GM21423 (cell line): ENCODE results near the gene ZFYVE28.

Experiments
- ATAC-seq: cut with Tn5 transposase; IDR thresholded peaks from one replicate; pipeline ENCODE4 v1.9.1; 2021; ENCODE audit warnings: mild to moderate bottlenecking, moderate library complexity; ENCODE audit not compliant: unreplicated experiment

Gene ZFYVE28

DNA sequence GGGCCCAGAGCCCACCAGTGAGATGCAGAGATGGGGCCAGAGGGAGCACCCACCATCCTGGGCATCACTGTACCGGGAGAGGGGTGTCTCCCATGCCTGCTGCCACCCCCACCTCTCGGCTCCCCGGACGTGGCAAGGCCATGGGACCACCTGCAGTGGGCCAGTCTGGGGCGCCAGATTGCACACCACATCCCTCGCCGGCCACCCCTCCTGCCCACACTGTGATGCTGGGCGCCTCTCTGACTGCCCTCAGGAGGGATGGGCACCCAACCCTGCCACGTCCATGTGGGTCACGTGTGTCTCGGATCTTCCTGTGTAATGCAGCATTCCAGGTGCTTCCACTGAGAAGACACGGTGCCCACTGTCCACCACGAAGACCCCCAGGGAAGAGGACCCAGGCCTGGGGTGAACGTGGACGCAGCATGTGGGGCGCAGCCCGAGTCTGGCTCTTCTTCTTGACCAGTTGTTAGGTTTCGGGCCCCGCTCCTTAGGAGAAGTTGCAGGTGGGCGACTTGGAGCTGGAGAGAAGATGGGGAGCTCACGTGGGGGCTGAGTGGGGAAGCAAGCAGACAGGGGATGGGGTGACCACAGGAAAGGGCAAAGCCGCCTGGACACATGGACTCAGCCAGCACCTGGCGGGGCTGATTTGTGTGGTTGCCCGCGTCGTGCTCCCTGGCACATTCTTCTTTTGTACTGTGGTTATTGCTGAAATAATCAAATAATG, 47.7 kb downstream of the ZFYVE28 start:
- no peak for ATAC-seq

- ATAC-seq: no peak
These were observed 49.6 kb downstream of the ZFYVE28 start for GRCh38 chr4:2368746-2369437.

DNA sequence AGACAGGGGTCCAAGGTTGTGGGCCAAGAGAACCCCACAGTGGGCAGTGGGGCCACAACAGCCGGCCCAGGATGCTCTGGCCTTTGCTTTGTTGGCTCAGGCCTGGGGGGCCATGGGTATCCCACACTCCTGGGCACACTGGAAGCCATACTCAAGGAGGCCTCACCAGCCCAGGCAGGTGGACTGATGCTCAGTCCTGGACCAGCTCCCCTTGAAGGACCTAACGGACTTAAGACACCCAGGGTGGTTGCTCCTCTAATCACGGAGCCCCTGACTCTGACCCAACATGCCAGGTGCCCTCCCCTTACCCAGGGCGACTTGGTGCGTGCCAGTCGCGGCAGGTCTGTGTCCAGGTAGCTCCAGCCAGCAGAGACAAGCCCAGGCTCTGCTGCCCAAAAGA, 50.8 kb downstream of the ZFYVE28 start:
- ATAC-seq: no peak

DNA sequence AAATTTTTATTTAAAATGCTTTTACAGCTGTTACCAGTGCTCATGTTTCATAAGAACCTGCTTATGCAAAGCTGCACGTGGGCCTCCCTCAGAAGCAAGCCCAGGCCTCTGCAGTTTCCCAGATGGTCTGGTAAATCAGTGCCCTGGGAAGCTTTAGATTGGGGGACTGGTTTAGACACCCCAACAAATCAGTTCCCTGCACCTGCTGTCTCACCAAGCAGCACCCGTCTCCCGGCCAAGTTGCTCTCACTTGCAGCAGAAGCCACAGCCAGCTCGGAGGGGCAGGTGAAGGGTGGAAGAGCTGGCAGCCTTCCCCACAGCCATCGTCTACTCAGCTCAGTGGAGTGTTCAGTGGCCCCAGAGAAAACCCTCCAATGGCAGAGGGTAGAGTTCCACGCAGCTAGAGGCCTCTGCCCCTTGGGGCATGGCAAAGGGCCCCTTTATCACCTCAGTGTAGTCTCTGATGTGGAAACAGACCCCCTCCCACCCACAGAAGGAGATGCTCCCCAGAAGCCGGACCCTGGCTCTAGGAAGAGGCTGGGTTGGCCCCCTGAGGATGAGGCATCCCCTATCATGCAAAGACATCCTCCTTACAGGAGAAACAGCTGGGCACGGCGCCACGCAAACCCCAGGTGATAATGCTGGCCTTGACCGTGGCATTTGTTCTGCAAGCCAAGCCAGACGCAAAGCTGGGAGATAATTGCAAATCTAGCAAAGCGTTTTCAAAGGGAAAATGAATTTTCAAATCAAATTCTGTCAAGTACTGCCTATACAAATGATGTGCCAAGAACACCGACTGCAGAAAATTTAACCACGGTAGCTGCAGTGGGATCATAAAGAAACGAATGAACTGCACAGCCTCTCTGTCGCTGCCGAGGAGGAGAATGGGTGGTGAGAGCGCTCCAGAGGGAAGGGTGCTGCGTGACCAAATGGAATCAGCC, 51.9 kb downstream of the ZFYVE28 start:
- ATAC-seq: no peak

DNA sequence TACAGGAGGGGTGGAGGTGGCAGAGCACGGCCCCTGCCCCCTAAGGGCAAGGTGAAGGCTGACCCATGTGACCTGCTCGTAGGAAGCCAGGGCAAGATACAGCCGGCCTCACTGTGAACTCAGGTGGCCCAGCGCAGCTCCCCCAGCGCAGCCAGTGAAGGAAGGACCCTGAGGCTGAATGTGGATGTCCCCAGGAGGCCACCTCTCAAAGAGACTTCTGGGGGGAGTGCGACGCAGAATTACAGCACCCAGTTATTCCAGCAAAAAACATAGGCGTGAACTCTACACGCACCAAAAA, 52.6 kb downstream of the ZFYVE28 start:
- no peak for ATAC-seq

DNA sequence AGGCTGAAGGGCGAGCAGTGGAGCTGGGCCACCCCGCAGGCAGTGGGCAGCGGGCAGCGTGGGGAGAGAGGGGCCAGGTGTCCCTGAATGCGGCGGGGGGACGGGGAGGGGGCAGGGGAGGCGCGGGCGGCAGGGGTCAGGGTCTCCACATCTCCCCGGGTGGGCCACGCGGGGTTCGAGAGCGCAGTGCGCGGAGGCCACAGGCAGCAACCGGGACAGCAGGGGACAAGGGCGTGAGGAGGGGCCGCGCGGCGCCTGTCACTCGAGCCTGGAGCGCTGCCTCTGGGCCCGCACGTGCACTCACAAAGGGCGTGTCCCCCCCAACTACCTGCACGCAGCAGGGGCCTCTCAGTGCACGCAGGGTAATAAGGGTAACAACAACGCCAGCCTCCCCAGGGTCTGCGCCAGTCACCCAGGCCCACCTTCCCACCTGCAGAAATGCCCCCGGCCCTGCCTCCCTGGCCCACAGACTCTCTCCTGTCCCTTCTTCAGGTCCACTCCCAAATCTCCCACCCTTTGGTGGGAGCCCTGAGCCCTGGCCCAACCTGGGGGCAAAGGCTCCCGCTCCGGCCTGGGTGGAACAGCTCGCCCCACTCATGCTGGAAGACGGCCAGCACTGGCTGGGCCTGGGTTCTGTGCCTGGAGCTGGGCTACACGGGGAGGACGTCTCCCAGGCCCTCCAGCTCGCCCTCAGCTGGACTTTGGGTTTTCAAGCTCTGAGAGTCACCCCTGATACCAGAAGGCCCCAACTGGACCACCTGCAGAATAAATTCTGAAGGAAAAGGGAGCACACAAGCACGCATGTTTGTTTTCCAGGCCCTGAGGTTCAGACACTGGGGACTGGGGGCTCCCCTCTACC, 53.2 kb downstream of the ZFYVE28 start:
- ATAC-seq: no peak

DNA sequence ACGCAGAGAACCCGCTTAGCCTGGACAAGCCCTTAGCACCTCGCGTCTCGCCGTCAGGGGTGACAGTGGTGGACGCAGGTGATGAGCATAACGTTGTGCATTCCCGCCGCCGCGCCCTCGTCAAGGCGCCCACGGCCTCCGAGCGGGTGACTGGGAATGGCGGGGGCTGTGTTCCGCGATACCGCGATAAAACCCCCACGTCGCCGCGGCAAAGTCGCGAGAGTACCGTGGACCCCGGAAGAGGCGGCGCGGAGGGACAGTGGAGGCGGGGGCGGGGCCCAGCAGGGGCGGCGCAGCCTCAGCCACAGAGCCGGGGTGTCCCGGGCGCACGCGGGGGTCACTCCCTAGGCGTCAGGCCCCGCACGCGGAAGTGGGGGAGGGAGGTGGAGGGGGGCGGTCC, 53.8 kb downstream of the ZFYVE28 start:
- ATAC-seq: no peak

- no peak for ATAC-seq
These were observed 54.3 kb downstream of the ZFYVE28 start for GRCh38 chr4:2363951-2364653.

DNA sequence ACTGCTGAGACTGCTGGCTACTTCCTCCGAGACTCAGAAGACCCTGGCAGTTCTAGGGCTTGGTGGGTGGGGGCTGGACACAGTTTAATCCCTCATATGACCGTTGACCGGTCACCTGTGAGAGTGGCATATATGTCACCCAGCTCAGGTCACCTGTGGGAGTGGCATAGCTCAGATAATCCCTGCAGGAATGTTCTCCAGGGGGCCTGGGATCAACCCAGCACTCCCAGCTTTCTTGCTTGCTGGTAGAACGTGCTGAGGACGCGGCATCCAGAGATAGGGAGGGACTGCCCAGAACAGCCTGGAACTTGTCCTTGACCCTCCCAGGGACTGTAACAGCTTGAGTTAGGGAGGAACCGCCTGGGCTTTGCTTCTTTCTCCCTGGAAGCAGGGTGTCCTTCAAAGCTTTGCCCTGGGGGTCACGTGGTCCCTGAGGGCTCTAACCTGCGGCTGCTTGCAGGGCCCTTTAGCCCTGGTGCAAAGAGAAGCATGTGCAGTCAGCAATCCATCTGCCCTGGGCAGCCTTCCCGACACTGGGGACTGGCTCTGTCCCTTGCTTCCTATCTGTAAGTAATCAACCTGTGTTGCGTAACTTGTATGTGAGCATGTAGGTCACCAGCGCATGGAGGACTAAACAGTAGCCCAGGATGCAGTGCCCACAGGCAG, 55.3 kb downstream of the ZFYVE28 start:
- ATAC-seq: no peak

- no peak for ATAC-seq
These were observed 56.0 kb downstream of the ZFYVE28 start for GRCh38 chr4:2362266-2363055.

GRCh38 chr4:2361366-2362265, 56.8 kb downstream of the ZFYVE28 start:
- ATAC-seq: no peak

- no peak for ATAC-seq
These were observed 58.1 kb downstream of the ZFYVE28 start for GRCh38 chr4:2360396-2360730.

DNA sequence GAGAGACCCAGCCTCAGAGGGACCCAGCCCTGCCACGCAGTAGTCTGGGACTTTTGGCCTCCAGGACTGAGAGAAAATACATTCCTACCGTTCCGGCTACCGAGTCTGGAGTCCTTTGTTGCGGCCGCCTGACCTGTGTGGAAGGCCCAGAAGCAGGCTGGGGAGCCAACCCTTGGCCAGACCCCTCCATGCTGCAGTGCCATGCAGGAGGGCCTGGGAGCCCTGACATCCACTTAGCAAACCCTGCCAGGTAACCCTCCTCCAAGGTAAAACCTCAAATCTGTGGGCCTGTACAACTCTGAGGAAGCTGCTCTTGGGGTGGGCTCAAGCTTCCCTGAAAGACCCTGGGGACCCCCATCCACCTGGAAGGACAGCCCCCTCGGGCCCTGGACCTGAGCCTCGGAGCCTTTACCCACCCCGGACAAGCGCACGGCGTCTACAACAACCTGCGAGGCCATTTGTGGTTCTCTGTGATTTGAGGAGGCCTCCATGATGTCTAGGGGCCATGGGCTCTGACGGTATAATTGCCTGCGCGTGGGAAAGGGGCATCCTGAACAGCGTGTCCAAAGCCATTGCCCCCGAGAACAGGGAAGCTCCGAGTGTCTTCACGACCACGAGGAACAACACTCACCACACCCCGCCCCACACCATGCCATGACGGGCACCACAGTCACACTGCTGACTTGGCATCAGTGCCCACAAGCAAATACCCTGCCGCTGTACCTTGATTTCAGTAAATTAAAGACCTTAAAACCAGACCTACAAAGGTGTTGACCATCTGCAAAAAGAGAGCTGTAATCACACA, 58.7 kb downstream of the ZFYVE28 start:
- no peak for ATAC-seq

- ATAC-seq: no peak
These were observed 60.4 kb downstream of the ZFYVE28 start for GRCh38 chr4:2357821-2358745.

DNA sequence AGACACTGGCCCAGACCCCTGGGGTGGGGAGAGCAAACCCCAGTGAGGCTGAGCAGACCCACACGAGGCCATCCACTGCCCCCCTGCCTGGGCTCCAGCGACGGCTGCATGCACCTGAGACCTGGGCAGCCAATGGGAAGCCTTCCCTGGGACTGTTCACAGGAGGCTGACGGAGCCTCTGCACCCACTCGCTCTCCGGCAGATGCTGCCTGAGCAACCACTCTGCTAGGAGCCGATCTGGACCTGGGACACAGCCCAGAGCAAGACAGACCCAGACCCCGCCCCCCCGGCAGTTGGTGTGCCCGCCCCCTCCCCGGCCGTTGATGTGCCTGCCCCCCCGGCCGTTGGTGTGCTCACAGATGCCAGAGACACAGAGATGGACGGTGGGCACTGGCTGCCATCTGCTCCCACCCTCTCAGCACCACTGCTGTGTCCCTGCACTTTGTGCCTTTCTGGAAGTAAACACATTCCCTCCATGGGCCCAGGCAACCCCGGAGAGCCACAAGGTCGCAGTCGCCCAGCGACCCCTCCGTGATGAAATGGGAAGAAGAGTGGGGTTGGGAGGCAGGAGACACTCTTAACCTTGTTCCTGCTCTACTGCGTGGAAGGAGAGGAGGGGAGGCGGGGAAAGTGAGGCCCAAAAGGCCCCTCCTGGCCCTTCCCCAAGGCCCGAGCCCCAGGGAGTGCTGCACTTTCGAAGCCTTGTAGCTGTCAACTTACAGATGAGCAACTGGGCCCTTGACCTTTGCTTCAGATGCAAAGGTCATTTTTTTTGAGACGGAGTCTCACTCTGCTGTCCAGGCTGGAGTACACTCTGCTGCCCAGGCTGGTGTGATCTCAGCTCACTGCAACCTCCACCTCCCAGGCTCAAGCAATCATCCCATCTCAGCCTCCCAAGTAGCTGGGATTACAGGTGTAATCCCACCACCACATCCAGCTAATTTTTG, 62.0 kb downstream of the ZFYVE28 start:
- ATAC-seq: no peak
